ENCODE data around the gene SH3D21. TPM values are rescaled to one million over a fixed set of nuclear protein-coding genes. Genes with fewer than 3 reads are reported as not detected.

SH3D21 gene
- total RNA-seq, 1 donor from 2014 or later, result 1.6 TPM

Other genes starting within 250 kb of the SH3D21 start
- gene TEKT2, start 222.3 kb upstream of the SH3D21 start, total RNA-seq, result not detected
- 18.1 TPM for gene ADPRS, start 217.5 kb upstream of the SH3D21 start, total RNA-seq
- gene COL8A2, start 181.1 kb upstream of the SH3D21 start, total RNA-seq, result 1.0 TPM
- 53.9 TPM for gene TRAPPC3, start 156.9 kb upstream of the SH3D21 start, total RNA-seq
- gene MAP7D1, start 150.2 kb upstream of the SH3D21 start, total RNA-seq, result 383 TPM
- gene THRAP3, start 81.9 kb upstream of the SH3D21 start, total RNA-seq, result 60.1 TPM
- gene EVA1B, start 17.3 kb downstream of the SH3D21 start, total RNA-seq, result 10.9 TPM
- 77.9 TPM for gene STK40, start 79.6 kb downstream of the SH3D21 start, total RNA-seq
- 59.3 TPM for gene LSM10, start 91.5 kb downstream of the SH3D21 start, total RNA-seq
- 5.3 TPM for gene OSCP1, start 144.1 kb downstream of the SH3D21 start, total RNA-seq
- gene MRPS15, start 158.0 kb downstream of the SH3D21 start, total RNA-seq, result 114 TPM
- gene CSF3R, start 176.5 kb downstream of the SH3D21 start, total RNA-seq, result 5.8 TPM

All from Right ventricle myocardium inferior (tissue), 1 donor.